Aorta (tissue), 5 donors: ENCODE measurements around the gene NASP. TPM values are rescaled to one million over a fixed set of nuclear protein-coding genes. Genes with fewer than 3 reads are reported as not detected.
A peak's percentile ranks its signal among the peaks of the same experiment; 100 is the strongest.

Experiments
- ATAC-seq: fragments of 200-7000 bp; cut with Tn5 transposase; one replicate; pipeline ENCODE4 v1.9.1; 2022; ENCODE audit warnings: moderate library complexity; ENCODE audit not compliant: low FRiP score
- DNase-seq, 2 donors: peaks; one replicate each; pipeline ENCODE4 v3.0.0-alpha.2; 2020
- H3K27ac ChIP-seq, 2 donors: one replicate each; pipeline ENCODE4 v1.5.1; 2013; ENCODE audit warnings: low read length in 2 of 2, mild to moderate bottlenecking in 2 of 2, moderate library complexity in 2 of 2, control low read depth in 1 of 2, inconsistent platforms in 1 of 2, low read depth in 1 of 2
- H3K27me3 ChIP-seq, 2 donors: one replicate each; pipeline ENCODE4 v1.6.1; 2013; ENCODE audit warnings: control low read depth in 1 of 2, low read length in 1 of 2, mild to moderate bottlenecking in 1 of 2, moderate library complexity in 1 of 2; ENCODE audit not compliant: insufficient read depth in 2 of 2, control insufficient read depth in 1 of 2
- H3K36me3 ChIP-seq, 2 donors: one replicate each; pipeline ENCODE4 v1.6.1; 2013; ENCODE audit warnings: control low read depth in 1 of 2, low read length in 1 of 2, mild to moderate bottlenecking in 1 of 2; ENCODE audit not compliant: insufficient read depth in 2 of 2, control insufficient read depth in 1 of 2
- H3K4me1 ChIP-seq, 2 donors: one replicate each; pipeline ENCODE4 v1.6.1; 2013; ENCODE audit warnings: low read length in 2 of 2, control low read depth in 1 of 2, mild to moderate bottlenecking in 1 of 2, moderate library complexity in 1 of 2; ENCODE audit not compliant: insufficient read depth in 2 of 2, control insufficient read depth in 1 of 2
- H3K4me3 ChIP-seq, 2 donors: one replicate each; pipeline ENCODE4 v1.5.1; 2013; ENCODE audit warnings: low read length in 2 of 2, control low read depth in 1 of 2, mild to moderate bottlenecking in 1 of 2
- H3K9me3 ChIP-seq: one replicate; pipeline ENCODE4 v1.6.1; 2013; ENCODE audit warnings: mild to moderate bottlenecking, low read length; ENCODE audit not compliant: control insufficient read depth
- WGBS, 2 donors: extraction: QIAGEN DNeasy Blood & Tissue Kit; methylation state at CpG; one replicate each; pipeline ENCODE4 v1.1.7; 2013; 5-methylcytosine and 5-hydroxymethylcytosine counted together
- intact Hi-C, 2 donors: fragments of 100-400 bp; cut with DNase I; formaldehyde crosslinking; loops; one replicate each; pipeline versions ENCODE4 v1.14.2 to v1.15.0; 2022
- polyA plus RNA-seq, 2 donors: library from polyadenylated mRNA; stranded (reverse); fragments of 200-250 nt; gene quantifications; one replicate each; pipeline ENCODE4 v1.2.3, GENCODE V29; 2013
- total RNA-seq, 2 donors: library from RNA; stranded (reverse); fragmentation: NEBNext Ultra II Directional; extraction: Animal tissue kit (Norgen Biotek cat#: 25700); gene quantifications; one replicate each; pipeline ENCODE4 v1.2.1, GENCODE V29; 2021
- donor health status: healthy with polysubstance abuse.
- donor health status: Bipolar disorder and iron deficiency.
- donor health status: DM: no; HTN: no; CAD: no.
- donor health status: DM: no; HTN: no; CAD: no.
- donor health status: DM: yes; HTN: yes; CAD: no.

Gene NASP
- total and polyA plus RNA-seq, 4 donors, result 44.8 to 123 (median 61.2) TPM

- DNase-seq (no peak), ATAC-seq (no peak)
- Histone ChIP-seq H3K27ac (no peak overlapping the region), H3K4me3 (no peak overlapping the region), H3K9me3 (no peaks in the 10 kb centered on the region), H3K27me3 (no peaks in the 10 kb centered on the region), H3K4me1 (no peaks in the 10 kb centered on the region), H3K36me3 (peaks cover 5% of the 10 kb centered on the region in 2 donors)
- WGBS, 2 donors, result 72 to 86% methylated on average over 6 of the region's 6 CpGs
- intact Hi-C loops, result no loop called here
Observed at GRCh38 chr1:45607404-45608074, 23.7 kb downstream of the NASP start.

DNA sequence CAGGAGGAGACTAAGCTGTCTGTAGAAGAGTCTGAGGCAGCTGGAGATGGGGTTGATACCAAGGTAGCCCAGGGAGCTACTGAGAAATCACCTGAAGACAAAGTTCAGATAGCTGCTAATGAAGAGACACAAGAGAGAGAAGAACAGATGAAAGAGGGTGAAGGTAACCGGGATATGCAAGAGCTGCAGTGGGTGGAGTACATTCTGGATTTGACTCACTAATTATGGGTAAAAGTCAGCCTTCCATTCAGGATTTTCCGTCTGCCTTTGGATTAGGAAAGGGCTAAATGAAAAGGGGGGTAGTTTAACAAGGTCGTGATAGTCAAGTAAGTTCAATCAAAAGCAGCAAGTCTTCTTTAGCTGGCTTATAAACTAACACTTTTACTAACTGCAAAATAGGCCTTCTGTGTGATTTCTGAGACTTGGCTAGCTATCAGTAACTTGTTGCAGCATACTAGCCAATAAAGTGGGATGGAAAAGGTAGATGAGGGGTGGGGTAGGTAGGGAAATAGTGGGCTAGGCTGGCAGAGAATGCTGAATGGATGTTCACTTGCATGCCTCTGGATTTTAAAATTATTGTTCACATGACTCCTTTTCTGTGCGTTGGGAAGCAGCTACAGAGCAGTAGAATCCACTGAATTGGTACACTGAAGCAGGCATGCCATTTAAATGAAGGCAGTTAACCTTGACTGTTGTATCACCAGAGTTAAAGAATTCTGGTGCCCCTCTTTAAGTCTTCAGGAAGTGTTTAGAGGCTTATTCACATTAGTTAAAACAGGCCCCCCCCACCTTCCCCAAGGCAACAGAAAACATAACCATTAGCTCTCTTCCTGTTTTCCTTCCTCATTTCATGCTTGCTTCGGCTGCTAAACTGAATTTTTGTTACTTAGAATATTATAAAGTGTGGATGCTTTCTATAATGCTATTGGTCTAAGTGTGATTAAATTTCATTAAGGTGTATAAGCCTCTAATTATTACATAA, 24.6 kb downstream of the NASP start:
- Histone ChIP-seq H3K9me3 (no peaks in the 10 kb centered on the region), H3K27me3 (no peaks in the 10 kb centered on the region), H3K4me1 (no peaks in the 10 kb centered on the region), H3K36me3 (peaks cover 5% of the 10 kb centered on the region in 2 donors), H3K27ac (no peak overlapping the region), H3K4me3 (no peak overlapping the region)
- intact Hi-C loops, result no loop called here
- 83 to 84% methylated on average over 5 of the region's 5 CpGs for WGBS, 2 donors
- ATAC-seq, result no peak
- DNase-seq, result no peak

DNA sequence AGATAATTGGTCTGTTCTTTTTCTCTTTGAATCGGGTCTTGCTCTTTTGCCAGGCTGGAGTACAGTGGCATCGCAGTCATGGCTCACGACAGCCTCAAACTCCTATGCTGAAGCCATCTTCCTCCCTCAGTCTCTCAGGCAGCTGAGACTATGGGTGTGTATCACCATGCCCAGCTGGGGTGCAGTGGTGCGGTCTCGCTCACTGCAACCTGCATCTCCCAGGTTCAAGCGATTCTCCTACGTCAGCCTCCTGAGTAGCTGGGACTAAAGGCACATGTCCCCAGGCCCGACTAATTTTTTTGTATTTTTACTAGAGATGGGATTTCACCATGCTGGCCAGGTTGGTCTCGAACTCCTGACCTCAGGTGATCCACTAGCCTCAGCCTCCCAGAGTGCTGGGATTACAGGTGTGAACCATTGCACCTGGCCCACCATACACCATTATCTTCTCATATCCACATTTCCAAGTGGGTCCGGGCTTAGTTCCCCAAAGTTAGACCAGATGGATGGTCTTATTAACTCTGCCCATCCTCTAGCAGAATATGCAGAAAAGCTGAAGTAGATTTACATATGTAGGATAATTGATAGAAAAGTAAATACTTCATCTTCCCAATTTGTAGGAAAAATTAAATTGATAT, 26.9 kb downstream of the NASP start:
- H3K27me3 ChIP-seq, result no peaks in the 10 kb centered on the region
- WGBS, 2 donors, result 95 to 97% methylated on average over 10 of the region's 10 CpGs
- H3K9me3 ChIP-seq, result no peaks in the 10 kb centered on the region
- H3K4me1 ChIP-seq, result no peaks in the 10 kb centered on the region
- no peak overlapping the region for H3K4me3 ChIP-seq
- no peak overlapping the region for H3K27ac ChIP-seq
- intact Hi-C loops, result no loop called here
- peaks cover 5 to 7% of the 10 kb centered on the region in 2 donors for H3K36me3 ChIP-seq
- ATAC-seq, result no peak
- DNase-seq, result no peak

GRCh38 chr1:45612941-45613579, 29.2 kb downstream of the NASP start:
- Histone ChIP-seq H3K27me3 (no peaks in the 10 kb centered on the region), H3K4me3 (no peak overlapping the region), H3K9me3 (no peaks in the 10 kb centered on the region), H3K27ac (no peak overlapping the region), H3K36me3 (peaks cover 4 to 5% of the 10 kb centered on the region in 2 donors), H3K4me1 (no peaks in the 10 kb centered on the region)
- WGBS, 2 donors, result 80 to 88% methylated on average over 8 of the region's 8 CpGs
- intact Hi-C loops, result no loop called here
- DNase-seq, result no peak
- no peak for ATAC-seq

DNA sequence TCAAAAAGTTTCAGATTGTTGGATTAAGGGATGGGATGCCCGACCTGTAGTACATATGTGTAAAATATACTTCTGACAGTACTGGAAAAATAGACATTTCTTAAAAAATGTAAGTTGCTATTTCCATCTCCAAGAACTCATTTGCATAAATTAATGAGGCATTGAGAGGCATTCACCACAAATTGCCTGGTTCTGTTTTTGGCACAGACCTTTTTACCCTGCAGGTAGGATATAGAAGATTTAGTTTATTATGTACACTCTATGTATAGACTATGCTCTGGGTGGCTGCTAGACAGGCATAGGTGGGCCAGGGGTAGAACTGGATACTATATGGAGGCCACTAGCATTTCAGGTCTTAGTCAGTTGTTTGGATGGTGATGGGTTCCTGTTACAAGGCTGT, 32.0 kb downstream of the NASP start:
- DNase-seq, result no peak
- WGBS, 2 donors, result 92 to 93% methylated on average over 1 of the region's 1 CpG
- Histone ChIP-seq H3K9me3 (no peaks in the 10 kb centered on the region), H3K27ac (no peak overlapping the region), H3K36me3 (peaks cover 2 to 4% of the 10 kb centered on the region in 2 donors), H3K4me1 (no peaks in the 10 kb centered on the region), H3K27me3 (no peaks in the 10 kb centered on the region), H3K4me3 (no peak overlapping the region)
- intact Hi-C loops, result no loop called here
- no peak for ATAC-seq

- intact Hi-C loops, result no loop called here
- ATAC-seq (no peak), DNase-seq (no peak)
- peaks cover 2 to 4% of the 10 kb centered on the region in 2 donors for H3K36me3 ChIP-seq
- H3K4me1 ChIP-seq, result no peaks in the 10 kb centered on the region
- no peak overlapping the region for H3K27ac ChIP-seq
- H3K9me3 ChIP-seq, result no peaks in the 10 kb centered on the region
- 78 to 82% methylated on average over 4 of the region's 4 CpGs for WGBS, 2 donors
- no peak overlapping the region for H3K4me3 ChIP-seq
- no peaks in the 10 kb centered on the region for H3K27me3 ChIP-seq
Observed at GRCh38 chr1:45617618-45618017, 33.8 kb downstream of the NASP start.

- no peak overlapping the region for H3K4me3 ChIP-seq
- H3K27me3 ChIP-seq, result no peaks in the 10 kb centered on the region
- intact Hi-C loops, result no loop called here
- ATAC-seq (no peak), DNase-seq (no peak)
- peaks cover 2 to 4% of the 10 kb centered on the region in 2 donors for H3K36me3 ChIP-seq
- 62 to 66% methylated on average over 8 of the region's 8 CpGs for WGBS, 2 donors
- H3K4me1 ChIP-seq, result no peaks in the 10 kb centered on the region
- H3K9me3 ChIP-seq, result no peaks in the 10 kb centered on the region
- peak overlapping the region in 1 of 2 donors; percentile 14 for H3K27ac ChIP-seq
Observed at GRCh38 chr1:45619149-45619921, 35.5 kb downstream of the NASP start.
